ENCODE results near the gene KRTAP1-1. TPM values are rescaled to one million over a fixed set of nuclear protein-coding genes. Genes with fewer than 3 reads are reported as not detected.

Gene KRTAP1-1
- total RNA-seq, 2 experiments from 2014 or later = not detected

- no peaks in the 10 kb centered on the region for H3K4me1 Mint-ChIP-seq
- H3K36me3 Mint-ChIP-seq = no peaks in the 10 kb centered on the region
- CTCF ChIA-PET = no interaction called here
- H3K4me3 Mint-ChIP-seq = no peak overlapping the region
- ATAC-seq = no peak
- DNase-seq = no peak
- no peak overlapping the region for H3K27ac Mint-ChIP-seq
- no peaks in the 10 kb centered on the region for H3K9me3 Mint-ChIP-seq (ENCODE audit: low read depth)
- H3K27me3 Mint-ChIP-seq = peaks cover 62% of the 10 kb centered on the region
Measured at GRCh38 chr17:40995116-40995515, 46.1 kb downstream of the KRTAP1-1 start.

GRCh38 chr17:40993839-40994238 lies 47.4 kb downstream of the KRTAP1-1 start, which contains the start of gene KRTAP3-3:
Gene KRTAP3-3, minus strand, starts transcription at chr17:40994164. Its CDS starts 67 bp downstream, at chr17:40994097.
- CTCF ChIA-PET = no interaction called here
- Mint-ChIP-seq H3K36me3 (no peaks in the 10 kb centered on the region), H3K27me3 (peaks cover 57% of the 10 kb centered on the region), H3K4me3 (no peak within 1 kb of the TSS), H3K4me1 (no peaks in the 10 kb centered on the region), H3K9me3 (ENCODE audit: low read depth) (no peaks in the 10 kb centered on the region), H3K27ac (no peak within 1 kb of the TSS)
- DNase-seq (no peak), ATAC-seq (no peak)

- H3K36me3 Mint-ChIP-seq = no peaks in the 10 kb centered on the region
- no peaks in the 10 kb centered on the region for H3K4me1 Mint-ChIP-seq
- H3K9me3 Mint-ChIP-seq (ENCODE audit: low read depth) = no peaks in the 10 kb centered on the region
- H3K27ac Mint-ChIP-seq = no peak overlapping the region
- ATAC-seq (no peak), DNase-seq (no peak)
- CTCF ChIA-PET = no interaction called here
- peaks cover 57% of the 10 kb centered on the region for H3K27me3 Mint-ChIP-seq
- no peak overlapping the region for H3K4me3 Mint-ChIP-seq
Measured at GRCh38 chr17:40993084-40993483, 48.2 kb downstream of the KRTAP1-1 start.

DNA sequence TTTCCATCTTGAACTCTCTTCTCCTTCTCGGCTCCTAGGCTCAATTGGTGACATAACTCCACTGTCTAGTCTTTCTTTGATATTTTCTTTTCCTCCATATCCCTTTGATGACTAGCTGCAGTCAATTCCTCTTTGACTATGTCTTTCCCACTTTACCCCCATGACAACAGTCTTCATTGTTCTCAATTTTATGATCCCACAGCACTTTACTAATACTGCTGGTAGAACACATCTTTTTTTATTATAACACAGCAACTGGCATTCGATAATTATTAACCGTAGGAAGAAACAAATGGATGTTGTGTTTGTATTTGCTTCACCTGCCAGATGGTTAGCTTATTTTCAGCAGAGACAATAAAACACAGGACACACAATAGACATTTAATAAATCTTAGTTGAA lies 48.6 kb downstream of the KRTAP1-1 start:
- Mint-ChIP-seq H3K9me3 (ENCODE audit: low read depth) (no peaks in the 10 kb centered on the region), H3K27ac (no peak overlapping the region), H3K4me3 (no peak overlapping the region), H3K36me3 (no peaks in the 10 kb centered on the region), H3K4me1 (no peaks in the 10 kb centered on the region), H3K27me3 (peaks cover 55% of the 10 kb centered on the region)
- ATAC-seq (no peak), DNase-seq (no peak)
- CTCF ChIA-PET = no interaction called here

Other genes starting within 250 kb of the KRTAP1-1 start
- not detected for gene KRT28, start 241.5 kb downstream of the KRTAP1-1 start, total RNA-seq
- 10 to 100 TPM; 19.2 to 33.7 TPM for gene KRT10, start 218.8 kb downstream of the KRTAP1-1 start, total RNA-seq
- gene KRT12, start 174.2 kb downstream of the KRTAP1-1 start, total RNA-seq = not detected
- not detected for gene KRT20, start 156.2 kb downstream of the KRTAP1-1 start, total RNA-seq
- not detected for gene KRT23, start 103.8 kb downstream of the KRTAP1-1 start, total RNA-seq
- not detected for gene KRT39, start 74.5 kb downstream of the KRTAP1-1 start, total RNA-seq
- not detected for gene KRT40, start 57.1 kb downstream of the KRTAP1-1 start, total RNA-seq
- not detected for gene KRTAP3-3, start 47.3 kb downstream of the KRTAP1-1 start, total RNA-seq
- gene KRTAP3-2, start 41.5 kb downstream of the KRTAP1-1 start, total RNA-seq = not detected
- gene KRTAP3-1, start 32.3 kb downstream of the KRTAP1-1 start, total RNA-seq = not detected
- gene KRTAP1-5, start 14.2 kb downstream of the KRTAP1-1 start, total RNA-seq = not detected
- gene KRTAP1-4, start 11.3 kb downstream of the KRTAP1-1 start, total RNA-seq = not detected
- not detected for gene KRTAP1-3, start 6.6 kb downstream of the KRTAP1-1 start, total RNA-seq
- gene KRTAP2-1, start 5.9 kb upstream of the KRTAP1-1 start, total RNA-seq = not detected
- not detected for gene KRTAP2-2, start 13.8 kb upstream of the KRTAP1-1 start, total RNA-seq
- gene KRTAP2-3, start 18.7 kb upstream of the KRTAP1-1 start, total RNA-seq = not detected
- gene KRTAP2-4, start 24.4 kb upstream of the KRTAP1-1 start, total RNA-seq = not detected
- gene KRTAP4-7, start 42.7 kb upstream of the KRTAP1-1 start, total RNA-seq = not detected
- gene KRTAP4-8, start 56.7 kb upstream of the KRTAP1-1 start, total RNA-seq = not detected
- gene KRTAP4-16, start 60.8 kb upstream of the KRTAP1-1 start, total RNA-seq = not detected
- not detected for gene KRTAP4-9, start 63.9 kb upstream of the KRTAP1-1 start, total RNA-seq
- gene KRTAP4-11, start 76.9 kb upstream of the KRTAP1-1 start, total RNA-seq = not detected
- gene KRTAP4-12, start 82.7 kb upstream of the KRTAP1-1 start, total RNA-seq = not detected
- gene KRTAP4-6, start 99.1 kb upstream of the KRTAP1-1 start, total RNA-seq = not detected
- not detected for gene KRTAP4-5, start 108.4 kb upstream of the KRTAP1-1 start, total RNA-seq
- gene KRTAP4-4, start 119.3 kb upstream of the KRTAP1-1 start, total RNA-seq = not detected
- not detected for gene KRTAP4-3, start 126.8 kb upstream of the KRTAP1-1 start, total RNA-seq
- not detected for gene KRTAP4-2, start 136.8 kb upstream of the KRTAP1-1 start, total RNA-seq
- gene KRTAP4-1, start 143.5 kb upstream of the KRTAP1-1 start, total RNA-seq = not detected
- gene KRTAP9-1, start 148.4 kb upstream of the KRTAP1-1 start, total RNA-seq = not detected
- not detected for gene KRTAP9-2, start 185.2 kb upstream of the KRTAP1-1 start, total RNA-seq
- gene KRTAP9-3, start 191.0 kb upstream of the KRTAP1-1 start, total RNA-seq = not detected
- not detected for gene KRTAP9-8, start 196.5 kb upstream of the KRTAP1-1 start, total RNA-seq
- gene KRTAP9-4, start 208.2 kb upstream of the KRTAP1-1 start, total RNA-seq = not detected
- not detected for gene KRTAP9-9, start 213.9 kb upstream of the KRTAP1-1 start, total RNA-seq
- not detected for gene KRTAP9-6, start 223.9 kb upstream of the KRTAP1-1 start, total RNA-seq
- gene KRTAP9-7, start 234.2 kb upstream of the KRTAP1-1 start, total RNA-seq = not detected